Adipocyte (in vitro differentiated cells): ENCODE measurements around the gene PTCH2.

Source experiments
- DNase-seq: peaks from one replicate; pipeline ENCODE4 v3.0.0-alpha.2; 2015; ENCODE audit warnings: low read depth
- H3K27me3 ChIP-seq: replicated peaks from 2 replicates; pipeline ENCODE4 v1.7.0; 2013; ENCODE audit warnings: mild to moderate bottlenecking, low read length, moderate library complexity; ENCODE audit not compliant: control insufficient read depth, insufficient read depth
- H3K36me3 ChIP-seq: 2 replicates; pipeline ENCODE4 v1.7.0; 2013; ENCODE audit warnings: low read length, mild to moderate bottlenecking, moderate library complexity; ENCODE audit not compliant: control insufficient read depth, insufficient read depth, severe bottlenecking
- H3K4me1 ChIP-seq: 2 replicates; pipeline ENCODE4 v1.7.0; 2013; ENCODE audit warnings: mild to moderate bottlenecking, low read length, moderate library complexity; ENCODE audit not compliant: control insufficient read depth, insufficient read depth
- H3K4me3 ChIP-seq: 2 replicates; pipeline ENCODE4 v1.7.0; 2013; ENCODE audit warnings: mild to moderate bottlenecking, low read length, moderate library complexity
- H3K9ac ChIP-seq: 2 replicates; pipeline ENCODE4 v1.7.0; 2013; ENCODE audit warnings: mild to moderate bottlenecking, low read length, moderate library complexity
- H3K9me3 ChIP-seq: 2 replicates; pipeline ENCODE4 v1.7.0; 2013; ENCODE audit warnings: mild to moderate bottlenecking, low read length, moderate library complexity; ENCODE audit not compliant: control insufficient read depth

The PTCH2 gene

GRCh38 chr1:44792736-44793502 lies 50.1 kb downstream of the PTCH2 start:
- Histone ChIP-seq H3K9me3 (no peaks in the 10 kb centered on the region), H3K27me3 (no peaks in the 10 kb centered on the region), H3K4me1 (no peaks in the 10 kb centered on the region), H3K4me3 (no peak overlapping the region), H3K36me3 (no peaks in the 10 kb centered on the region), H3K9ac (no peak overlapping the region)
- no peak for DNase-seq

GRCh38 chr1:44790968-44791801 lies 51.9 kb downstream of the PTCH2 start:
- peaks cover 2% of the 10 kb centered on the region for H3K4me1 ChIP-seq
- H3K9ac ChIP-seq = no peak overlapping the region
- no peaks in the 10 kb centered on the region for H3K27me3 ChIP-seq
- no peaks in the 10 kb centered on the region for H3K36me3 ChIP-seq
- H3K4me3 ChIP-seq = no peak overlapping the region
- no peaks in the 10 kb centered on the region for H3K9me3 ChIP-seq
- DNase-seq = no peak

GRCh38 chr1:44788120-44788860 lies 54.8 kb downstream of the PTCH2 start, which contains the start of gene BEST4:
TSS of gene BEST4 (minus strand) at chr1:44788170. CDS start at chr1:44787705, 465 bp downstream.
- no peak within 1 kb of the TSS for H3K9ac ChIP-seq
- no peaks in the 10 kb centered on the region for H3K27me3 ChIP-seq
- no peaks in the 10 kb centered on the region for H3K9me3 ChIP-seq
- no peak for DNase-seq
- H3K4me1 ChIP-seq = peaks cover 12% of the 10 kb centered on the region
- H3K4me3 ChIP-seq = no peak within 1 kb of the TSS
- H3K36me3 ChIP-seq = no peaks in the 10 kb centered on the region

GRCh38 chr1:44787506-44787905 lies 55.5 kb downstream of the PTCH2 start:
- Histone ChIP-seq H3K9ac (no peak overlapping the region), H3K27me3 (no peaks in the 10 kb centered on the region), H3K9me3 (no peaks in the 10 kb centered on the region), H3K4me1 (peaks cover 12% of the 10 kb centered on the region), H3K4me3 (no peak overlapping the region), H3K36me3 (no peaks in the 10 kb centered on the region)
- DNase-seq = no peak

GRCh38 chr1:44786841-44787426 lies 56.1 kb downstream of the PTCH2 start:
- no peaks in the 10 kb centered on the region for H3K36me3 ChIP-seq
- no peaks in the 10 kb centered on the region for H3K9me3 ChIP-seq
- DNase-seq = no peak
- no peaks in the 10 kb centered on the region for H3K27me3 ChIP-seq
- H3K4me3 ChIP-seq = no peak overlapping the region
- H3K9ac ChIP-seq = no peak overlapping the region
- H3K4me1 ChIP-seq = peaks cover 12% of the 10 kb centered on the region

GRCh38 chr1:44786138-44786840 lies 56.8 kb downstream of the PTCH2 start:
- no peaks in the 10 kb centered on the region for H3K9me3 ChIP-seq
- H3K27me3 ChIP-seq = no peaks in the 10 kb centered on the region
- DNase-seq = peak; percentile 70
- H3K9ac ChIP-seq = peak overlapping the region; percentile 27
- H3K4me1 ChIP-seq = peaks cover 12% of the 10 kb centered on the region
- H3K36me3 ChIP-seq = peaks cover 3% of the 10 kb centered on the region
- peak overlapping the region; percentile 69 for H3K4me3 ChIP-seq

- no peak overlapping the region for H3K9ac ChIP-seq
- H3K9me3 ChIP-seq = no peaks in the 10 kb centered on the region
- peak overlapping the region; percentile 69 for H3K4me3 ChIP-seq
- H3K4me1 ChIP-seq = peaks cover 12% of the 10 kb centered on the region
- DNase-seq = no peak
- no peaks in the 10 kb centered on the region for H3K27me3 ChIP-seq
- H3K36me3 ChIP-seq = peaks cover 9% of the 10 kb centered on the region
Observed at GRCh38 chr1:44785501-44786137, 57.4 kb downstream of the PTCH2 start.

- peaks cover 12% of the 10 kb centered on the region for H3K4me1 ChIP-seq
- no peaks in the 10 kb centered on the region for H3K9me3 ChIP-seq
- H3K4me3 ChIP-seq = no peak overlapping the region
- H3K9ac ChIP-seq = no peak overlapping the region
- DNase-seq = no peak
- peaks cover 15% of the 10 kb centered on the region for H3K36me3 ChIP-seq
- H3K27me3 ChIP-seq = no peaks in the 10 kb centered on the region
Observed at GRCh38 chr1:44785029-44785380, 58.0 kb downstream of the PTCH2 start.

GRCh38 chr1:44784094-44785028 lies 58.7 kb downstream of the PTCH2 start:
- no peak for DNase-seq
- peak overlapping the region; percentile 21 for H3K9ac ChIP-seq
- H3K36me3 ChIP-seq = peaks cover 21% of the 10 kb centered on the region
- no peaks in the 10 kb centered on the region for H3K9me3 ChIP-seq
- no peaks in the 10 kb centered on the region for H3K27me3 ChIP-seq
- no peak overlapping the region for H3K4me3 ChIP-seq
- H3K4me1 ChIP-seq = peaks cover 12% of the 10 kb centered on the region
